Testis (tissue), 2 donors: Measurements from ENCODE around the gene FRS3.

Experiments
- CTCF ChIP-seq, 3 experiments: fragments of 450-650 bp in 2 of 3; fragments of 200-600 bp in 1 of 3; sonication (generic) in 1 of 3; IDR thresholded peaks; one replicate each; pipeline ENCODE4 v1.5.1; 2016 to 2019; ENCODE audit warnings: antibody characterized with exemption in 3 of 3, mild to moderate bottlenecking in 2 of 3, moderate library complexity in 1 of 3
- POLR2A ChIP-seq: fragments of 450-650 bp; IDR thresholded peaks from one replicate; pipeline ENCODE4 v1.6.1; 2017; ENCODE audit warnings: antibody characterized with exemption, mild to moderate bottlenecking, moderate library complexity

GRCh38 chr6:41778895-41779294 is 805 bp downstream of the FRS3 start:
- TF ChIP-seq POLR2A (no peak), CTCF (IDR thresholded peaks at IDR 0.05) (no peak)
